IPS-20b (cell line): ENCODE results near the gene LDLRAP1.

Source experiments
- H3K27ac ChIP-seq: one replicate; pipeline ENCODE4 v1.5.1; 2013; ENCODE audit warnings: low read length
- H3K27me3 ChIP-seq: 2 replicates; pipeline ENCODE4 v1.6.1; 2013; ENCODE audit warnings: mild to moderate bottlenecking, low read length, inconsistent platforms; ENCODE audit not compliant: insufficient read depth
- H3K36me3 ChIP-seq: 2 replicates; pipeline ENCODE4 v1.6.1; 2013; ENCODE audit warnings: low read depth, mild to moderate bottlenecking, inconsistent platforms, low read length, moderate library complexity; ENCODE audit not compliant: insufficient read depth
- H3K4me1 ChIP-seq: 2 replicates; pipeline ENCODE4 v1.6.1; 2013; ENCODE audit warnings: mild to moderate bottlenecking, control low read depth, inconsistent platforms, low read length, moderate library complexity; ENCODE audit not compliant: insufficient read depth
- H3K4me3 ChIP-seq: 2 replicates; pipeline ENCODE4 v1.5.1; 2013; ENCODE audit warnings: mild to moderate bottlenecking, low read length, inconsistent platforms
- H3K9ac ChIP-seq: 2 replicates; pipeline ENCODE4 v1.6.1; 2013; ENCODE audit warnings: low read depth, mild to moderate bottlenecking, inconsistent platforms, low read length, moderate library complexity
- H3K9me3 ChIP-seq: 2 replicates; pipeline ENCODE4 v1.6.1; 2013; ENCODE audit warnings: mild to moderate bottlenecking, low read depth, low read length, inconsistent platforms; ENCODE audit not compliant: insufficient read depth

The LDLRAP1 gene

DNA sequence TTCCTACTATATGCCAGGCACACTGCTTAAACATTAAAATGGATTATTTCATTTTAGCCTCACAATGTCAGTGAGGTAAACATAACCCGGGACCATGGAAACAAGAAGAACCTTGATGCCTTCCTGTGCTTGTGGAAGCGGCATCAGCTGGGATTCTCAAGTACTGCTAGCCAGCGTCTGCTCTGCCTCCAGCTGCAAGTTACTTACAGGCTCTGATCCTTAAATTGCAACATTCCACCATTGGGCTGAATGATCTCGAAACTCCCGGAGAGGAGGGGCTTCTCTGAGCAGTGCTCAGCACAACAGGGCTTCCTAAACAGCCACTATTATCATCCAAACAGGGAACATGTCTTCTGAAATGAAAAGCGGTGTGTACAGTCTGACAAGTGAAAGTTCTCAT, 66.5 kb downstream of the LDLRAP1 start:
- Histone ChIP-seq H3K36me3 (no peaks in the 10 kb centered on the region), H3K9ac (no peak overlapping the region), H3K4me1 (no peaks in the 10 kb centered on the region), H3K27me3 (peaks cover 41% of the 10 kb centered on the region), H3K27ac (no peak overlapping the region), H3K4me3 (no peak overlapping the region), H3K9me3 (no peaks in the 10 kb centered on the region)

DNA sequence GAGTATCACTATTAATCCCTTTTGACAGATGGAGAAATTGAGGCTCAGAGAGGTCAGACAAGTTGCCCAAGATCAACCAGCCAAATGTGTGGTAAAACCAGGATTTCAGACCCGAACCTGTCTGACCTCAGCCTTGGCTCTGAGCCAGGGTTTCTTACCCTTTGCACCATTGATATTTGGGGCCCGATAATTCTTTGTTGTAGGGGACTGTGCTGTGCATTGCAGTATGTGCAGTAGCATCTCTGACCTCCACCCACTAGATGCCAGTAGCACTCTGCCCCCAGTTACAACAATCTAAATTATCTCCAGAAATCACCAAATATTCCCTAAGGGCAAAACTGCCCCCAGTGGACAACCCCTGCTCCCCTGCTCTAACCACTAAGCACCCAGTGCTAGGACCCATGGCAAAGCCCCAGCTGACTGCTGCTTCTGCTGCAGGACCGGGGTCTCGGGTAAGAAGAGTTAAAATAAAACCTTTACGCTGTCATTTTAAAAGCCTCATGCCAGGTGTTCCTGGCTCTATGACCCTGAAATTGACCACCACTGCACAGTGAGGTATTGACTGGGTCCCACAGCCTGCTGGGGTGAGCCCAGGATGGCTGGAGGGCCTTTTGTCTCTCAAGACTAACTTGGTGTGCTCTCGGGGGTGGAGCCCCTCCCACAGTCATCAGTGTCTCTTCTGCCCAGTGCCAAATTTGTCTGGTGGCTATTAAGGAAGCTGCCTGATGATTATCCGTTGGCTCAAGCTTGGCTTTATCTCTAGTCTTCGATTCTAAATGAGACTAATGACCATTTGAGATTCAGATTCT, 67.6 kb downstream of the LDLRAP1 start:
- Histone ChIP-seq H3K4me1 (peaks cover 6% of the 10 kb centered on the region; the same call in 1 of the 2 replicates), H3K27me3 (peaks cover 51% of the 10 kb centered on the region), H3K36me3 (no peaks in the 10 kb centered on the region), H3K27ac (no peak overlapping the region), H3K9ac (no peak overlapping the region), H3K4me3 (no peak overlapping the region), H3K9me3 (no peaks in the 10 kb centered on the region)

DNA sequence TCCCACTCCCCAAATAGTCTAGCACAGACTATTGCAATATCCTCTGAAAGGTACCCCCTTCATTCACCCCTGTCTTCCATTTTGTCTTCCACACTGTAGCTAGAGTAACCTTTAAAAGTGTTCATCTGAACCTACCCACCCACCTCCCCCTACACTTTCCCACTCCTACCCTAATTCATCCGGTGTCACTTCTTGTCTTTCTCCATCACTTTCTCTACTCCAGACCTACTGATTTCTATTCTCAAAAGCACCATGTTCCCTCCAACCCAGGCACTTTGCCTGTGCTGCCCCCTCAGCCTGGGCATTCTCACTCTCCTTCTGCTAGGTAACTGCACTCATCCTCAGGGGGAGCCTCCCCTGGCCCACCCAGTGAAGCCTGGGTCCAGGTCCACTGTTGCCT, 68.4 kb downstream of the LDLRAP1 start:
- H3K27ac ChIP-seq: no peak overlapping the region

DNA sequence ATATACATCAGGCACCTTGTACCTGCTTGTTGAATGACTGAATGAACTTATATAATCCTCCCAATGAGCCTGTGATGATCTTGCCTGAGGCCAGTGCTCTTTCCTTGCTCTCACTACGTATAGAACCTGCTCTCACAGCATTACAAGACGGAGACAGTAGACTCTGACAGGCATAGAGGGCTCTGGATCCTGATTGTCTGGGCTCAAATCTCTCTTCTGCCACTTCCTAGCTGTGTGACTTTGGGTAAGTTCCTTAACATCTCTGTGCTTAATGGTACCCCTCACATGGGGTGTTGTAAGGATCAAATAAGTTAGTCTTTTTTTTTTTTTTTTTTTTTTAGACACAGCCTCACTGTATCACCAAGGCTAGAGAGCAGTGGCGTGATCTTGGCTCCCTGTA, 69.0 kb downstream of the LDLRAP1 start:
- H3K9me3 ChIP-seq: no peaks in the 10 kb centered on the region

More for the DNA sequence above, 68.4 kb downstream of the LDLRAP1 start:
- Histone ChIP-seq H3K36me3 (no peaks in the 10 kb centered on the region), H3K9ac (no peak overlapping the region), H3K4me3 (no peak overlapping the region), H3K9me3 (no peaks in the 10 kb centered on the region), H3K27me3 (peaks cover 51% of the 10 kb centered on the region), H3K4me1 (peaks cover 6% of the 10 kb centered on the region; the same call in 1 of the 2 replicates)

DNA sequence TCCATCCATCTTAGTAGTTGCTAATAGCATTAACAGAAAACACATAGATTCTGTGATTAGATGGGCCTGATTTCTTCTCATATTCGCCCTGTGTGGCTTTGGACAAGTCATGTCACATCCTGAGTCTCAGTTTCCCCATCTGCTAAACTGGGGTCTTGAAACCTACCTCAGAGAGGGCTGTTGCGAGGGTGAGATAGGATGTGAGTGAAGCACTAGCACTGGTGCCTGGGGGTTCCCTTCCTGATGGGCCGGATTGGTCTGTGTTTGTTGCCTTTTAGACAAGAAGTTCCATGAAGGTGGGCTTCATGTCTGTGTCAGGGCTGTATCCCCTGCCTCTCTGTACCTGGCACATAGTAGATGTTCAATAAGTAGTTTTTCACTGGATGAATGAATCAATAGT, 69.7 kb downstream of the LDLRAP1 start:
- Histone ChIP-seq H3K9ac (no peak overlapping the region), H3K4me1 (peaks cover 6% of the 10 kb centered on the region; the same call in 1 of the 2 replicates), H3K9me3 (no peaks in the 10 kb centered on the region), H3K27ac (no peak overlapping the region), H3K36me3 (no peaks in the 10 kb centered on the region), H3K27me3 (peaks cover 62% of the 10 kb centered on the region), H3K4me3 (no peak overlapping the region)

More for the DNA sequence above, 69.0 kb downstream of the LDLRAP1 start:
- Histone ChIP-seq H3K27me3 (peaks cover 55% of the 10 kb centered on the region), H3K27ac (no peak overlapping the region), H3K4me3 (no peak overlapping the region), H3K9ac (no peak overlapping the region), H3K4me1 (peaks cover 6% of the 10 kb centered on the region; the same call in 1 of the 2 replicates), H3K36me3 (no peaks in the 10 kb centered on the region)

DNA sequence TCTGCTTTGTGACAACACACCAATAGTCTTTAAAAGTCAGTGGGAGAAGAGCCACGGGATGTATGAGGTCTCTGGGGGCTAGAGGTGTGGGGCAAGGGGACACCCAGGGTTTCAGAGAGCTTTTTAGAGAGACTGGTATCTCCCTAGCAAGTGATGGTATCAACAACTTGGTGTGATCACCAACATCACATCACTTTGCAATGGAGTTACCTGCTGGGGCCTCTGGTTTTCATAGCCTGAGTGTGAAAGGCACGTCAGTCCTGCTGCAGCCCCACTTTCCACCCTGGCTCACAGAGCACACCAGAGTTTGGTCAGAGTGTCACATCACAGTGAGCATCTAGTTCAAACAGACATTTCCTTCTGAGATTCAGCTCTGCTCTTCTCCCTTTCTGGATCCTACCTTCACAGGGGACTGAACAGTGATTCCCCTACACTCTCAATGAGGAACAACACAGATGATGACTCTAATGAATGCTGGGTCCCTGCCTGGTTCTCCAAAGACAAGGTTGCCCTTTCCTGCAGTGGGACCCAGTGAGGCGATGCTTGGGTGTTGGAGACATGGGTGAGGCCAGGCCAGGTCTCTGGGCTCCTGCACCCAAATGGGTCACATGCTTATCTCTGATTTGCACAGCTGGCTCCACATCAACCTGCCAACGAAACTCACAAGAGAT, 71.2 kb downstream of the LDLRAP1 start:
- Histone ChIP-seq H3K27ac (no peak overlapping the region), H3K9me3 (no peaks in the 10 kb centered on the region), H3K9ac (no peak overlapping the region), H3K27me3 (peaks cover 66% of the 10 kb centered on the region), H3K36me3 (no peaks in the 10 kb centered on the region), H3K4me3 (no peak overlapping the region), H3K4me1 (peaks cover 10% of the 10 kb centered on the region)

DNA sequence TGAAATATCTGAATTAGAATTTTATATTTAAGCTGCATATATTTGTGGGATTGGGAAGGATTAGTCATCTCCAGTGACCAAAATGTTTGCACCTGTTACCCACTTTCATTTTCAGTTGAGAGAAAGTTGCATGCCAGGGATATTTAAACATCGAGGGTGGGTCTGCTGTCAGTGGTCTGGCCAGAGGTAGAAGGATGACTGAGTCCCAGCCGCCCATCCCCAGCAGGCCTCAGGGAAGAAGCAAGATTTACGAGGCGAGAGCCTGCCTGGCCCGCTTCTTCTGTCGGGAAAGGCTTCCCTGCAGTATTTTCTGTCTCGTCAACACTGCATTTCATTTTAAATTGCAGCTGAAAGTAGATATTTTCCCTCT, 71.8 kb downstream of the LDLRAP1 start:
- Histone ChIP-seq H3K27ac (no peak overlapping the region), H3K4me1 (peaks cover 11% of the 10 kb centered on the region), H3K9ac (no peak overlapping the region), H3K9me3 (no peaks in the 10 kb centered on the region), H3K36me3 (no peaks in the 10 kb centered on the region), H3K27me3 (peaks cover 66% of the 10 kb centered on the region), H3K4me3 (no peak overlapping the region; the same call in 1 of the 2 replicates)

DNA sequence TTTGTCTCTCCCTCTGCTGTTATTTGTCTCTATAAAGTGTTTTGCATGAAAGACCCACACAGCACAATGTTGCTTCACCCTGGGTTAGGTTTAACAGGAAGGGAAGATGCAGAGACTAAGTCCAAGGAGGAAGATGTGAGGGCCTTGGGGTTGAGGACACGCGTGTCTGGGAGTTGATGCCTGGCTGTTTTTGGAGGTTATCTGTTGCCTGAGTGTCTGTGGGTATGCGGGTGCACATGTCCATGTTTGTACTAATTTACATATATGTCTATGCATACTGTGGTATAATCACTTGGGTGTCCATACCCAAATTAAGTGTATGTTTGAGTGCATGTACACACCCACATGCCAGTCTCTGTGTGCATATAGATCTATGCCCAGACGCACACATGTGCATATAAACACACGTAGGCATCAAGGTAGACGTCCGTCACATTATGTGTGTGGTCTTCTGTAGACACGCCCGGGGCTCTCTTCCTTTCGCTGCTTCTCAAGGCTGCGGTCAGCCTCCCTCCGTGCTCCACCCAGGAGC, 72.2 kb downstream of the LDLRAP1 start:
- H3K36me3 ChIP-seq: no peaks in the 10 kb centered on the region
- H3K27ac ChIP-seq: no peak overlapping the region
- peaks cover 11% of the 10 kb centered on the region for H3K4me1 ChIP-seq
- no peaks in the 10 kb centered on the region for H3K9me3 ChIP-seq
- H3K27me3 ChIP-seq: peaks cover 62% of the 10 kb centered on the region
- H3K4me3 ChIP-seq: peak overlapping the region; percentile 81
- peak overlapping the region; percentile 63; the same call in 1 of the 2 replicates for H3K9ac ChIP-seq

DNA sequence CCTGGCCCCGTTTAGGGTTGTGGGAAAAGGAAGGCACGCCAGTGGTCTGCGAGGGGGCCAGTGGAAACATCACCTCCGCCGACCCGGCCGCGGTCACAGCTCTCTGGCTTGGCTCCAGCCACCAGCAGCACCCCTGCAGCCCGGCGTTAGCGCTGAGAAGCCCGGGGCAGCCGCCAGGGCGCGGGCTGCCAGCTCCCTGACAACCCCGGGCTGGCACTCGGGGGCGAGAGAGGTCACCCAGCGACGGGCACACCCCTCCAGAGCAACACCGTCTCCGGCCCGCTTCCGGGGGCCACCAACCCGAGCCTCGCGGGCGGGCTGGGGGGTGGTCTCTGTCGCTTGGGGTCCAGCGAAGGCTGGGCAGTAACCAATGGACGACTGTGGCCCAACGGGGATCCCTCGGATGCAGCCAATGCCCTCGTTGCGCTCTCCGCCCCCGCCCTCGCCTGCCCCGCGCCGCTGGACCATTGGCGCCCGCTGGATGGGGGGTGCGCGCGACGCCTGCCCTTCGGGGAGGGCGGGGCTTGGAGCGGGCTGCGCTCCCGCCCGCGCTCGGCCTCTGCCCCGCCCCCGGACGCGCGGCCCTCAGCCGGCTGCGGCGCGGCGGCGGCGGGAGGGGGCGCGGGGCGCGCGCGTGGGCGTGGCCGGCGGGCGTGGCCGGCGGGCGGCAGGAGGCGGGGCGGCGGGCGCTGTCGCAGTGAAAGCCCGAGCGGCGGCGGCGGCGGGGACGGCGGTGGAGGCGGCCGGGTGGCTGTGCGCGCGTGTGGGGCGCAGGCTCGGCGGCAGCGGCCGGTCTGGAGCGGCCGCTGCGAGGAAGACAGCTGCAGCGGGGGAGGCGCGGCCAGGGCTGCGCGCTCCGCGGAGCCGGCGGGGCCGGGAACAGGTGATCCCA, 72.9 kb downstream of the LDLRAP1 start, which contains the start of gene MAN1C1:
Gene MAN1C1 (plus strand): TSS at position 697 of the 892 bp plus-strand sequence. CDS start 1,007 bp downstream, outside the sequence.
- no peaks in the 10 kb centered on the region for H3K36me3 ChIP-seq
- H3K9ac ChIP-seq: peak within 1 kb of the TSS; percentile 63; the same call in 1 of the 2 replicates
- no peak within 1 kb of the TSS for H3K27ac ChIP-seq

DNA sequence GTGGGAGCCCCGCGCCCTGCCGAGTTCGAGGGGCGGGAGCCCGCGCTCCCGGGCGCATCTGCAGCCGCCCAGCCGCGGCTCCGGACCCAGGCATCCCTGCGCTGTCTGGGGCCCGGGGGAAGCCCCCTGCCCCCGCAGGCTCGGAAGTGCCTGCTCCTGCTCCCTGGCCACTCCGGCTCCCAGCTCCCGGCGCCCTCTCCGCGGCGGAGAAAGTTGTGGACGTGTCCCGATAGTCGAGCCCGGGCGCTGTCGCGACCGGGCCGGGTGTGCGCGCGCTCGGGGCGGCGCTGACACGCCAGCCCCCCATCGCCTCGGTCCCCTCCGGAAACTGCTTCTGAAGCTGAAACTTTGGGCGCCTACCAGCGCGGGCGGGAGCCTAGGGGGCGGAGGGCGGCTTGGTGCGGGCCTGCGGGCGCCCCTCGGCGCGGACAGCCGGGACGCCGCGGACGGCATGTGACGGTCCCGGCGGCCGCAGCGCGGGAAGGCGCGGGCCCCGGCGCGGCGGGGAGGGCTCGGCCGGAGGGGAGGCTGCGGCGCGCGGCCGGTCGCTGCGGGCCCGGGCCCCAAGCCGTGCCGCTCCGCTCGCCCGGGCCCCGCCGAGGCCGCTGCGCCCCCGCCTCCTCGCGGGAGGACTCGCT, 73.7 kb downstream of the LDLRAP1 start:
- H3K27ac ChIP-seq: no peak overlapping the region
- peak overlapping the region; percentile 68 for H3K4me3 ChIP-seq
- H3K4me1 ChIP-seq: peaks cover 11% of the 10 kb centered on the region
- peaks cover 54% of the 10 kb centered on the region for H3K27me3 ChIP-seq
- H3K36me3 ChIP-seq: no peaks in the 10 kb centered on the region
- H3K9me3 ChIP-seq: no peaks in the 10 kb centered on the region
- H3K9ac ChIP-seq: no peak overlapping the region

More for the DNA sequence above, 72.9 kb downstream of the LDLRAP1 start, which contains the start of gene MAN1C1:
- no peaks in the 10 kb centered on the region for H3K9me3 ChIP-seq
- peaks cover 60% of the 10 kb centered on the region for H3K27me3 ChIP-seq
- H3K4me1 ChIP-seq: peaks cover 11% of the 10 kb centered on the region
- peak within 1 kb of the TSS; percentile 81 for H3K4me3 ChIP-seq
